ENCODE measurements around the gene CYB5R4. TPM values are rescaled to one million over a fixed set of nuclear protein-coding genes. Genes with fewer than 3 reads are reported as not detected.
A peak's percentile ranks its signal among the peaks of the same experiment; 100 is the strongest.
"Not testable (repeated sequence)": the region's sequence is repeated elsewhere in the genome, so short reads cannot be mapped to it uniquely, and the experiment has no call there.

The CYB5R4 gene
- total RNA-seq, 1 donor from 2014 or later: 35.4 TPM

GRCh38 chr6:83901624-83902023 is 42.1 kb downstream of the CYB5R4 start:
- H3K4me1 ChIP-seq: no peaks in the 10 kb centered on the region
- no peak overlapping the region for H3K4me3 ChIP-seq
- no peaks in the 10 kb centered on the region for H3K27me3 ChIP-seq (ENCODE audit: low read depth)
- no peak overlapping the region for H3K27ac ChIP-seq
- no peak for TF ChIP-seq CTCF (IDR thresholded peaks at IDR 0.05)
- peaks cover 8% of the 10 kb centered on the region for H3K9me3 ChIP-seq
- no peaks in the 10 kb centered on the region for H3K36me3 ChIP-seq
- no peak for DNase-seq
- intact Hi-C loops (cut with DNase I): no loop called here
- ATAC-seq: no peak

- H3K27me3 ChIP-seq (ENCODE audit: low read depth): no peaks in the 10 kb centered on the region
- H3K27ac ChIP-seq: no peak overlapping the region
- DNase-seq (no peak), ATAC-seq (no peak)
- H3K4me1 ChIP-seq: no peaks in the 10 kb centered on the region
- intact Hi-C loops (cut with DNase I): no loop called here
- no peak for TF ChIP-seq CTCF (IDR thresholded peaks at IDR 0.05)
- H3K36me3 ChIP-seq: no peaks in the 10 kb centered on the region
- peaks cover 8% of the 10 kb centered on the region for H3K9me3 ChIP-seq
- no peak overlapping the region for H3K4me3 ChIP-seq
Observed at GRCh38 chr6:83904395-83904794, 44.9 kb downstream of the CYB5R4 start.

GRCh38 chr6:83905648-83906047 is 46.2 kb downstream of the CYB5R4 start:
- ATAC-seq: peak in 1 of 2 donors; percentile 23
- H3K27ac ChIP-seq: no peak overlapping the region
- intact Hi-C loops (cut with DNase I): no loop called here
- no peak overlapping the region for H3K4me3 ChIP-seq
- no peaks in the 10 kb centered on the region for H3K36me3 ChIP-seq
- TF ChIP-seq CTCF (IDR thresholded peaks at IDR 0.05): no peak
- peaks cover 8% of the 10 kb centered on the region for H3K9me3 ChIP-seq
- no peaks in the 10 kb centered on the region for H3K27me3 ChIP-seq (ENCODE audit: low read depth)
- DNase-seq: no peak
- H3K4me1 ChIP-seq: no peaks in the 10 kb centered on the region

GRCh38 chr6:83907623-83908390 is 48.3 kb downstream of the CYB5R4 start:
- intact Hi-C loops (cut with DNase I); H3K27ac ChIP-seq; H3K9me3 ChIP-seq; DNase-seq; H3K27me3 ChIP-seq (ENCODE audit: low read depth); H3K36me3 ChIP-seq; H3K4me1 ChIP-seq; ATAC-seq; H3K4me3 ChIP-seq: not testable (repeated sequence)

- ATAC-seq (no peak), DNase-seq (no peak)
- H3K9me3 ChIP-seq: peaks cover 8% of the 10 kb centered on the region
- no peaks in the 10 kb centered on the region for H3K4me1 ChIP-seq
- intact Hi-C loops (cut with DNase I): no loop called here
- H3K27me3 ChIP-seq (ENCODE audit: low read depth): no peaks in the 10 kb centered on the region
- H3K27ac ChIP-seq: no peak overlapping the region
- H3K36me3 ChIP-seq: peaks cover 5% of the 10 kb centered on the region
- no peak for TF ChIP-seq CTCF (IDR thresholded peaks at IDR 0.05)
- H3K4me3 ChIP-seq: no peak overlapping the region
Observed at GRCh38 chr6:83908813-83909212, 49.3 kb downstream of the CYB5R4 start.

- TF ChIP-seq CTCF (IDR thresholded peaks at IDR 0.05): no peak
- DNase-seq: no peak
Observed at GRCh38 chr6:83911278-83911677, 51.8 kb downstream of the CYB5R4 start.

More at GRCh38 chr6:83911278-83911677, 51.8 kb downstream of the CYB5R4 start:
- H3K27me3 ChIP-seq (ENCODE audit: low read depth): no peaks in the 10 kb centered on the region
- H3K36me3 ChIP-seq: peaks cover 5% of the 10 kb centered on the region
- no peak overlapping the region for H3K27ac ChIP-seq
- H3K4me3 ChIP-seq: no peak overlapping the region
- no peak for ATAC-seq
- H3K9me3 ChIP-seq: no peaks in the 10 kb centered on the region
- H3K4me1 ChIP-seq: no peaks in the 10 kb centered on the region
- intact Hi-C loops (cut with DNase I): no loop called here

Measured in lower lobe of right lung (tissue), 2 donors.